GM21381 (cell line): ENCODE results near the gene ONECUT3.
"Not testable (repeated sequence)": the region's sequence is repeated elsewhere in the genome, so short reads cannot be mapped to it uniquely, and the experiment has no call there.

Source experiments
- ATAC-seq: cut with Tn5 transposase; IDR thresholded peaks from one replicate; pipeline ENCODE4 v1.9.1; 2021; ENCODE audit warnings: mild to moderate bottlenecking, moderate library complexity; ENCODE audit not compliant: unreplicated experiment

ONECUT3 gene

GRCh38 chr19:1755467-1756171 lies 2.3 kb downstream of the ONECUT3 start:
- no peak for ATAC-seq

GRCh38 chr19:1756264-1756663 lies 3.0 kb downstream of the ONECUT3 start:
- no peak for ATAC-seq

GRCh38 chr19:1756705-1757465 lies 3.6 kb downstream of the ONECUT3 start:
- no peak for ATAC-seq

GRCh38 chr19:1757468-1758230 lies 4.3 kb downstream of the ONECUT3 start:
- ATAC-seq: no peak

DNA sequence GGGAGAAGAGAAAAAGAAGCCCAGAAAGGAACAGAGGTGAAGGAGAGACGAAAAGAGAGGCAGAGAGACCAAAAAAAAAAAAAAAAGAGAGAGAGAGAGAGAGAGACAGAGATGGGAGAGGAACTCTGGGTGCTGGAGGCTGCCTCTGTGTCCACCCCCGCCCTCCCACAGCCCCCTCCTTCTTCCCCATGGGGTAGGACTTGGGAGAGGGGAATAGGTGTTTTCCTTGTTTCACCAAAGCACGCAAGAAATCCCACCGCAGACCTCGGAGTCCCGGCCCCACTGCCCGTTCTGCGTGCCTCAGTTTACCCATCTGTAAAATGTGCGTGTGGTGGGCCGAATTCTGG lies 4.9 kb downstream of the ONECUT3 start:
- ATAC-seq: no peak

- no peak for ATAC-seq
These were observed 5.9 kb downstream of the ONECUT3 start for GRCh38 chr19:1758959-1759903.

DNA sequence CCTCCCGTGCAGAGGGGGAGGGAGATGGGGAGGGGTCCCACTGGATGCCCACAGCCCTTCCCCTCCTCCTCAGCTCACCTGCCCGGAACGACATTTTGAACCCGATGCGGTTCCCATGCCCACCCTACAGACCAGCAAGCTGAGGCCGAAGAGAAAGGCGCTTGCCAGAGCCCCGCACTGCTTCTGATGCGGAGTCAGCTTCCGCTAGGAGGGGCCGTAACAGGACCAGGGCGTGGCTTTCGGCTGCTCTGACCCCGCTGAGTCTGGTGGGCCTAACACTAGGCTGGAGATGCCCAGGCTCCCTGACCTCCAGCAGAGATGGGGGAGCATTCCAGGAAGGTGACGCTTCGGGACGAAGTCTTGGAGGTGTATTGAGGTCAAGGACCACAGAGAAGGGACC lies 6.7 kb downstream of the ONECUT3 start:
- ATAC-seq: no peak

DNA sequence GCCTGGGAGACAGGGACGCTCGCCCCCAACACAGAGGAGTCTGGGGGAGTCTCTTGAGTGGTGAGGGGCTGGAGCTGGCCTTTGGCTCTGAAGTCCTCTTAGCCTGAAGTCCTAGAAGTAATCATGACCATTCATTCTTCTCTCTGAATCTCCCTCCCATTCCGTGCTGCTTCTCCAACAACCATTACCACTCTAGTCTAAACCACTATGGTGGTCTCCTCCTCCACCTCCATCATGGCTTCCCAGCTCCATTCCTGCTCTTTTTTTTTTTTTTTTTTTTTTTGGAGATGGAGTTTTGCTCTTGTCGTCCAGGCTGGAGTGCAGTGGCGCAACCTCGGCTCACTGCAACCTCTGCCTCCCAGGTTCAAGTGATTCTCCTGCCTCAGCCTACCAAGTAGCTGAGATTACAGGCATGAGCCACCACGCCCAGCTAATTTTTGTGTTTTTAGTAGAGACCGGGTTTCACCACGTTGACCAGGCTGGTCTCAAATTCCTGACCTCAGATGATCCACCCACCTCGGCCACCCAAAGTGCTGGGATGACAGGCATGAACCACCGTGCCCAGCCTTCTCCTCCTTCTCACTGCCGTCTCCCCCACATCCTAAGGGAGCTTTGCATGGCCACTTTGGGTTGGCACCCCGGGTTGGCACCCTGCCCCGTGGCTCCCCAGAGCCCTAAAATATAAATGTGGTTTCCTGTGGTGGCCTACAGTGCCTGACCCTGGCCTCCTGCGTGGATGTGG lies 7.7 kb downstream of the ONECUT3 start:
- ATAC-seq: not testable (repeated sequence)

- no peak for ATAC-seq
These were observed 8.4 kb downstream of the ONECUT3 start for GRCh38 chr19:1761528-1762242.

DNA sequence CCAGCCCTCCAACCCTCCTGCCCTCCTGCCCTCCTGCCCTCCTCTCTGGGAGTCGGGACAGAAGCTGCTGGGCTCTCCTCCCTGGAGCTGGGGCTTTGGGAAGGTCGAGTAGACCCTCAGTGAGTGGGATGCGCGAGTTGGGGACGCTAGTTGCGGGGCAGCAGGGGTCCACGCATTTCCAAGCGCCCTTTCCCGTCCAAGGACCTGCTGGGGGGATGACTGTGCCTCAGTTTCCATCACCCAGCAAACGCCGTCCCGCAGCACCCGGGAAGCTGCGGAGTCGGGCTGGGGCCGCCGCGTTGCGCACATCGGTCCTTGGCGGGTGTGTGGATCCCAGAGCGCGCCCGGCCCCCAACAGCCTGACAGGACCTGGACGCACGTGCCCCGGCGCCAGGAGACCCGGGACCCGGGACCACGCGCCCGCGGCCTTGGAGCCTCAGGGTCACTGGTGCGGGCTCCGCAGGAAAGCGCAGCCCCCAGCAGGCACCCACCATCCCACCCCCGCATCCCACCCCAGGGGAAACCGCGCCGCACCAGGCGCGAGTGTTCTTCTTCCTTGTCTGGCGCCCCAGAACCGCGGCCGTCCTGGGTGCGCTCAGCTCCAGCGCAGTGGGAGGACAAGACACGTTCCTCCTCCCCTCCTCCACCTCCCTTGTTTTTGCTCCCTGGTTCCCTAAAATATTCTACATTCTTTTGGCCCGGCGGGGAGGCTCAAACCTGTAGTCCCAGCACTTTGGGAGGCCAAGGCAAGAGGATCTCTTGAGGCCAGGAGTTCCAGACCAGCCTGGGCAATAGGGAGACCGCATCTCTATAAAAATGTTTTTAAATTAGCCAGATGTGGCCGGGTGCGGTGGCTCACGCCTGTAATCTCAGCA lies 9.2 kb downstream of the ONECUT3 start:
- ATAC-seq: no peak

DNA sequence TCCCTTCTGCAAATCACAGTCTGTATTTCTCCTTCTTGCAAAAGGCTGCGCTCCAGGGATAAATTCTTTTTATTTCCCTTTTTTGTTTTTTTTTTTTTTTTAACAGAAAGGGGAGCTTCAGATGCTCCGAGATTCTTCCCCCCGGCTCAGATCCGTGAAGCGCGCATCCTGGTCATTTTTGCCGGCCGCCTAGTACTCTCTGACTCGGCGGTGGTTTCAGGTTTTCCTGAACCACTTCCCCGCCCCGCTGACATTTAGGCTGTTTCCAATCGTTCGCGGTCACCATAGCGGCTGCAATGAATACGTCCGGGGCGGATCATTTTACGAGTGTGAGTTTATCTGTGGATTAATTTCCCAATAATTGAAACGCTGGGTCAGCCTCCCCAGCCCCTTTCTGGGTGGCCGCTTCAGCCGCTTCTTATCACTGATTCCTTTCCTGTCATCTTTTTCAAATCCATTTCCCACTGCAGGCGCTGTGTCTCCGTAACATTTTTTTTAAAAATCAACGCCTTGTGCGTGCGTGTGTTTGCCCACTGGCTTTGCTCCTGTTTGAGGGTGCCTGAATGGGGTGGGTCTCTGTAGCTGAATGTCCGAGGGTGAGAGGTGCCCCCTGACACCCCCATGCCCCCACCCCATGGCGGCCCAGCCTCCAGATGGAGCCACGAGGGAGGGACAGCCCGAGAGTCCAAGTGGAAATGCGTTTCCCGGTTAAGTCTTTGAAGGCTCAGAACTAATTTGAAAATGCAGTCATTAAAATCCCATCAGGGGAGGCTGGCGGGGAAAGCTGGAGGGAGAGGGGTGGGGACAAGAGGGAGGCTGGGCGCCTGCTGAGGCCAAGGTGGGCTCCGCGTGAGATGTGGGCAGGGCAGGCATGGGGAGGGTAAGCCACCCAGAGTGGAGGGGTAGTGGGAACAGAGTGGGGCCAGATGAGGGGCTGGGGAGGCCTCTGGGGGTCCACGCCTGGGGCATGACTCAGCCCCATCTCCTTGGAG lies 10.6 kb downstream of the ONECUT3 start:
- no peak for ATAC-seq

DNA sequence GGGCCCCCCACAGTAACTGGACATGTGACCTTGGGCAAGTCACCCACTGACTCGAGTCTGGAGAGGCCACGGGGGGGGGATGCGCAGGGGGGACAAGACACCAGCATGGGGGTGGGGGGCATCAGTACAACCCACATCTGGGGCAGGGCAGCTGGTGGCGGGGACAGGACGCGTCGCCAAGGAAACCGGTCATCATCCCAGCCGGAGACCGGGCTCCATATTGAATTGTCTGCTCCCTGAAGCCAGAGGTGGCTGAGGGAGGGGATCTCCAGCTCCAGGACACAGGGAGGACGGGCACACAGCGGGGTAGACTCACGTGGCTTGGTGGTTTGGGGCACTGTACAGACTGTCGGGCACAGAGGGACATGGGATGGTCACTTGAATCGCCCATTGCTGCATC lies 11.4 kb downstream of the ONECUT3 start:
- ATAC-seq: no peak

- ATAC-seq: no peak
These were observed 12.1 kb downstream of the ONECUT3 start for GRCh38 chr19:1765232-1765903.

GRCh38 chr19:1765904-1766799 lies 12.8 kb downstream of the ONECUT3 start:
- no peak for ATAC-seq

- no peak for ATAC-seq
These were observed 13.6 kb downstream of the ONECUT3 start for GRCh38 chr19:1766800-1767352.
